GM12878 (cell line): ENCODE measurements around the gene PI4KB. TPM values are rescaled to one million over a fixed set of nuclear protein-coding genes. Genes with fewer than 3 reads are reported as not detected.

Experiments used
- ATAC-seq: fragments of 200-7000 bp; cut with Tn5 transposase; 3 replicates; pipeline ENCODE4 v1.9.1; 2020; ENCODE audit warnings: mild to moderate bottlenecking, moderate library complexity
- BruUV-seq: library from RNA; stranded (reverse); fragments of 400-500 nt; replicated peaks from 2 replicates; lab custom pipeline; 2021; lab: Mats Ljungman, UMichigan
- CTCF ChIA-PET: fragments of 300-600 bp; sonication (Branson Sonifier 250); formaldehyde crosslinking; extraction: SDS; loops from one replicate; lab custom pipeline; 2021; ENCODE audit warnings: inconsistent platforms; lab: Yijun Ruan, JAX
- POLR2A ChIA-PET: fragments of 350-600 bp; formaldehyde crosslinking; extraction: SDS; loops from one replicate; lab custom pipeline; 2021; ENCODE audit warnings: inconsistent platforms; lab: Charles Lee
- RAD21 ChIA-PET: fragments of 300-600 bp; sonication (Branson Sonifier 250); formaldehyde crosslinking; loops from one replicate; lab custom pipeline; 2023; ENCODE audit warnings: antibody characterized with exemption; ENCODE audit not compliant: unreplicated experiment; lab: Charles Lee
- SMC1A ChIA-PET: fragments of 300-600 bp; sonication (Branson Sonifier 250); formaldehyde crosslinking; loops from one replicate; lab custom pipeline; 2023; ENCODE audit not compliant: unreplicated experiment, uncharacterized antibody; lab: Charles Lee
- DNase-seq: peaks from one replicate; pipeline ENCODE4 v3.0.0-alpha.2; 2011; ENCODE audit warnings: low read depth, low spot score
- FAIRE-seq: peaks from 3 replicates; lab custom pipeline; 2011; peaks lifted over from hg19 to GRCh38; lab: Jason Lieb, UNC
- H2AFZ ChIP-seq: 2 replicates; pipeline ENCODE4 v1.6.0; 2011; ENCODE audit warnings: low read depth, low read length, control low read depth; ENCODE audit not compliant: control insufficient read depth
- H3K27ac ChIP-seq: 2 replicates; pipeline ENCODE4 v1.5.1; 2011; ENCODE audit warnings: control low read depth; ENCODE audit not compliant: control insufficient read depth, insufficient read depth
- H3K27me3 ChIP-seq, 2 experiments: replicated peaks in 1 of 2; 2 replicates each; pipeline versions ENCODE4 v1.6.0 to v1.6.1; 2011; ENCODE audit warnings: low read length in 1 of 2; ENCODE audit not compliant: control insufficient read depth in 2 of 2, insufficient read depth in 2 of 2
- H3K36me3 ChIP-seq, 2 experiments: 2 replicates each; pipeline ENCODE4 v1.5.1; 2011; ENCODE audit warnings: low read length in 1 of 2; ENCODE audit not compliant: control insufficient read depth in 2 of 2, insufficient read depth in 2 of 2
- H3K4me1 ChIP-seq: 2 replicates; pipeline ENCODE4 v1.6.1; 2011; ENCODE audit warnings: mild to moderate bottlenecking, low read length, moderate library complexity, mixed read lengths; ENCODE audit not compliant: control insufficient read depth, insufficient read depth
- H3K4me2 ChIP-seq: 2 replicates; pipeline ENCODE4 v1.6.0; 2011; ENCODE audit warnings: control low read depth; ENCODE audit not compliant: control insufficient read depth, insufficient read depth
- H3K4me3 ChIP-seq: fragments of 200-600 bp; sonication (generic); 2 replicates; pipeline ENCODE4 v1.5.1; 2016
- H3K79me2 ChIP-seq: 2 replicates; pipeline ENCODE4 v1.6.0; 2011; ENCODE audit warnings: low read length; ENCODE audit not compliant: control insufficient read depth, insufficient read depth
- H3K9ac ChIP-seq: 2 replicates; pipeline ENCODE4 v1.8.0; 2011; ENCODE audit warnings: low read length, control low read depth, mixed read lengths; ENCODE audit not compliant: control insufficient read depth, insufficient read depth
- H3K9me3 ChIP-seq: replicated peaks from 3 replicates; pipeline ENCODE4 v1.5.1; 2011; ENCODE audit warnings: mild to moderate bottlenecking, low read length; ENCODE audit not compliant: control insufficient read depth, insufficient read depth
- H4K20me1 ChIP-seq: 2 replicates; pipeline ENCODE4 v1.6.0; 2011; ENCODE audit not compliant: control insufficient read depth, insufficient read depth
- BCL3 ChIP-seq: IDR thresholded peaks from 2 replicates; pipeline ENCODE4 v1.6.1; 2011; ENCODE audit warnings: borderline replicate concordance, low read depth, mild to moderate bottlenecking, moderate library complexity, low read length; ENCODE audit not compliant: insufficient read depth, poor library complexity, severe bottlenecking
- CREB1 ChIP-seq: IDR thresholded peaks from 2 replicates; pipeline ENCODE4 v1.6.1; 2012; ENCODE audit warnings: low read depth, mild to moderate bottlenecking, inconsistent platforms
- MEF2A ChIP-seq: IDR thresholded peaks from 2 replicates; pipeline ENCODE4 v1.6.1; 2011; ENCODE audit warnings: low read depth, mild to moderate bottlenecking, low read length, moderate library complexity; ENCODE audit not compliant: insufficient read depth
- WGBS: methylation state at CpG from one replicate; pipeline ENCODE4 v1.1.6; 2016; ENCODE audit warnings: low lambda C conversion rate; ENCODE audit not compliant: insufficient replicate concordance, insufficient coverage; ENCODE audit errors: missing lambda C conversion rate; 5-methylcytosine and 5-hydroxymethylcytosine counted together
- in situ Hi-C: fragments of 300-500 bp; cut with MboI; formaldehyde crosslinking; loops from 9 replicates; pipeline ENCODE4 v1.14.3; 2018; ENCODE audit warnings: mixed read lengths
- intact Hi-C: fragments of 100-400 bp; cut with micrococcal nuclease; formaldehyde crosslinking; loops from one replicate; pipeline ENCODE4 v1.14.2; 2022; ENCODE audit not compliant: unreplicated experiment
- polyA plus RNA-seq, 11 experiments: library from polyadenylated mRNA; depleted of rRNA in 4 of 11; unstranded in 6 of 11; stranded (reverse) in 5 of 11; fragments of >200 nt; fragmentation: Nextera tagmentation in 4 of 11; fragmentation: Illumina TruSeq in 1 of 11; extraction: Ambion mirVana in 4 of 11; extraction: Trizol in 1 of 11; gene quantifications; 1 replicate in 1 of 11; 2 replicates in 10 of 11; pipeline versions ENCODE4 v1.2.1 to v1.2.3, GENCODE V29; 2011 to 2016; ENCODE audit warnings: inconsistent platforms in 2 of 11, missing spikeins in 2 of 11, low read depth in 1 of 11
- total RNA-seq, 4 experiments: library from RNA; depleted of rRNA in 3 of 4; stranded (reverse); fragments of >200 nt in 3 of 4; fragmentation: Illumina TruSeq in 1 of 4; extraction: Trizol in 1 of 4; gene quantifications; 2 replicates each; pipeline versions ENCODE4 v1.2.1 to v1.2.3, GENCODE V29; 2013 to 2021

PI4KB gene
- total and polyA plus RNA-seq, 10 of the 15 experiments (the other 5 are each of a cell fraction or from before 2014, with no cell fraction given), result 3.3 to 88.3 (median 51.7) TPM

DNA sequence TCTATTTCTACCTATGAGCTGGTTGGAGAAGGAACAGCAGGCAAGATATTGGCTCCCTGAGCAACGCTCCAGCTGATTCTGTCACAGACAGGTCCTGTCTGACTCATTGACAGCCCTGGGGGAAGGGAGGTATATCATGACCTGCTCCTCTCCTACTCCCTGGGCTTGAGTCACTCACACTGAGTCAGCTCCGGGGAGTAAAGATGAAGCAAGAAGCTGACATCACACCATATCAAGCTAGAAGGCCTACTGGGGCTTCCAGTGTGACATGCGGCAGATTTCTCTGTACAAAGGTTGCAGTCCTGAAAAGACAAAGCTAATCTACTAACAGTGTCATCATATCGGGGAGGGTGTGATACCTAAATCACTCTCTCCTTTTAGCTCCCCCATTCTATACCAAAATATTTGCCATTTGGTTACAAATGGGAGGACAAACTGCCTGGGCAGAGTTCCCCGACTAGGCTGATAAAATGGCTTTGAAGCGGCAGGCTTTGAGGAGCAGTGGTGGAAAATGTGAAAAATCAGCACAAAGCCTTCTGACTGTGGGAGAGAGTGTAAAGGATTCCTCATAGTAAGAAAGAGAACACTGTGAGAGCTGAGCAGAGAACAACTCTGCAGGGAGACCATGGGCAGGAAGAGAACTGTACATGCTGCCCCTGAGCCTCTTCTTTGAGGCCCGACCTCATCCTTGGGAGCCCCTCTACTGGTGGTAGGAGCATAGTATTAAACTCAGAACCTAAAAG is 15.5 kb downstream of the PI4KB start:
- Histone ChIP-seq H4K20me1 (0 out of 2 replicates have a peak, but pooled peaks cover 4% of the 10 kb centered on the region), H3K9me3 (no peaks in the 10 kb centered on the region), H3K4me2 (no peak overlapping the region), H3K36me3 (peaks cover 20 to 47% of the 10 kb centered on the region in 2 experiments), H3K79me2 (no peaks in the 10 kb centered on the region), H3K27me3 (no peaks in the 10 kb centered on the region), H2AFZ (no peak overlapping the region), H3K9ac (no peak overlapping the region), H3K4me3 (no peak overlapping the region), H3K4me1 (no peaks in the 10 kb centered on the region), H3K27ac (no peak overlapping the region)
- ATAC-seq (0 out of 3 replicates have a peak, but pooled peaks have one; percentile 21), DNase-seq (no peak), FAIRE-seq (no peak)
- ChIA-PET CTCF (interaction anchor here (0.8 to 4.1 kb wide), 7 partner anchors 10 to 212 kb away, joined by 3 to 32 read pairs (median 4); partner anchors contain the start of gene PI4KB), SMC1A (interaction anchor here (0.9 to 3.8 kb wide), 7 partner anchors 10 to 212 kb away, joined by 3 to 15 read pairs (median 4); no protein-coding TSS in a partner anchor), POLR2A (interaction anchor here (0.6 to 4.8 kb wide), 4 partner anchors 9 to 538 kb away, joined by 3 to 19 read pairs (median 4); partner anchors contain the start of gene PI4KB), RAD21 (interaction anchor here (1.2 to 2.8 kb wide), 3 partner anchors 11 to 29 kb away, joined by 6 to 18 read pairs (median 7); no protein-coding TSS in a partner anchor)
- in situ Hi-C loops, result no loop called here
- intact Hi-C loops, result no loop called here
- TF ChIP-seq BCL3 (peak; percentile 30), MEF2A (no peak), CREB1 (0 out of 2 replicates have a peak, but pooled peaks have one; percentile 9)
- WGBS, result 70% methylated on average over 7 of the region's 7 CpGs
- no TSS peak for BruUV-seq
